ENCODE measurements around the gene OVOL1.

The OVOL1 gene

DNA sequence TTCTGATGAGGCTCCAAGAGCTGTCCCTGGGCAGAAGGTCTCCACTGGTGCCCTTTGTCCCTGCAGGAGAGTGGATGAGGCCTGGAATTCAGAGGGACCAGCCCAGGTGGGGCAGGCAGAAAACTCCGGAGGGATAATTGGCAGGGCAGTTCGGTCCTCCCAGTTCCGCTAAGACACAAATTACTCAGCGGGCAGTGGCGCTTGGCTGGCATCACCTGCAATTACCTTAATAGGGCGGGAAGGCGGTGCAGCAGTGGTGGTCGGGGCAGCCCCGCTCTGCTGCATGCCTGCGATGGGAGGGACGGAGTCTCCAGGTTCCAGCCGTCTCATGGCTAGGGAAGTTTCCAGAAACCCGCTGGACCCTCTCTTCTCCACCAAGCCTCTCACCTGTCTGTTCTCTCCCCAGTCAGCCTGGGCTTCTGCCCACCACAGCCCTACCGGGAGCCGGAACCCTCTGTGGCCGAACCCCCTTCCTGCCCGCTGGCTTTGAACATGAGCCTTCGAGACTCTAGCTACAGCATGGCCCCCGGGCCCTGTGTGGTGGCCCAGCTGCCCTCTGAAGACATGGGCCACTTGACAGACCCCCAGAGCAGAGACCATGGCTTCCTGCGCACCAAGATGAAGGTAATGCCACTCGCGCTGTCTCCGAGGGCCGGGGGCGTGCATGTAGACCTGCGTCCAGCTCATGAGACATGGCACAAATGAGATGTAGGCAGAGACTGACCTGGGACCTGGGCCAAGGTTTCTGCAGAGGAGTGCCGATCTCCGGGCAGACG lies 7.0 kb downstream of the OVOL1 start:
- H3K4me1 ChIP-seq: peaks cover 0 to 23% (median 0%) of the 10 kb centered on the region in 4 donors
- no peak overlapping the region for H3K27ac ChIP-seq
- H3K4me3 ChIP-seq: no peak overlapping the region
- H3K36me3 ChIP-seq: peaks cover 0 to 12% (median 0%) of the 10 kb centered on the region in 3 donors
- DNase-seq: no peak
- TF ChIP-seq, protein P1, sequence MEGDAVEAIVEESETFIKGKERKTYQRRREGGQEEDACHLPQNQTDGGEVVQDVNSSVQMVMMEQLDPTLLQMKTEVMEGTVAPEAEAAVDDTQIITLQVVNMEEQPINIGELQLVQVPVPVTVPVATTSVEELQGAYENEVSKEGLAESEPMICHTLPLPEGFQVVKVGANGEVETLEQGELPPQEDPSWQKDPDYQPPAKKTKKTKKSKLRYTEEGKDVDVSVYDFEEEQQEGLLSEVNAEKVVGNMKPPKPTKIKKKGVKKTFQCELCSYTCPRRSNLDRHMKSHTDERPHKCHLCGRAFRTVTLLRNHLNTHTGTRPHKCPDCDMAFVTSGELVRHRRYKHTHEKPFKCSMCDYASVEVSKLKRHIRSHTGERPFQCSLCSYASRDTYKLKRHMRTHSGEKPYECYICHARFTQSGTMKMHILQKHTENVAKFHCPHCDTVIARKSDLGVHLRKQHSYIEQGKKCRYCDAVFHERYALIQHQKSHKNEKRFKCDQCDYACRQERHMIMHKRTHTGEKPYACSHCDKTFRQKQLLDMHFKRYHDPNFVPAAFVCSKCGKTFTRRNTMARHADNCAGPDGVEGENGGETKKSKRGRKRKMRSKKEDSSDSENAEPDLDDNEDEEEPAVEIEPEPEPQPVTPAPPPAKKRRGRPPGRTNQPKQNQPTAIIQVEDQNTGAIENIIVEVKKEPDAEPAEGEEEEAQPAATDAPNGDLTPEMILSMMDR (IDR thresholded peaks at IDR 0.05): no peak
- no peaks in the 10 kb centered on the region for H3K9me3 ChIP-seq
- peaks cover 0 to 83% of the 10 kb centered on the region in 2 donors for H3K27me3 ChIP-seq
- intact Hi-C loops (cut with DNase I; ENCODE audit: low total_unique reads): no loop called here

DNA sequence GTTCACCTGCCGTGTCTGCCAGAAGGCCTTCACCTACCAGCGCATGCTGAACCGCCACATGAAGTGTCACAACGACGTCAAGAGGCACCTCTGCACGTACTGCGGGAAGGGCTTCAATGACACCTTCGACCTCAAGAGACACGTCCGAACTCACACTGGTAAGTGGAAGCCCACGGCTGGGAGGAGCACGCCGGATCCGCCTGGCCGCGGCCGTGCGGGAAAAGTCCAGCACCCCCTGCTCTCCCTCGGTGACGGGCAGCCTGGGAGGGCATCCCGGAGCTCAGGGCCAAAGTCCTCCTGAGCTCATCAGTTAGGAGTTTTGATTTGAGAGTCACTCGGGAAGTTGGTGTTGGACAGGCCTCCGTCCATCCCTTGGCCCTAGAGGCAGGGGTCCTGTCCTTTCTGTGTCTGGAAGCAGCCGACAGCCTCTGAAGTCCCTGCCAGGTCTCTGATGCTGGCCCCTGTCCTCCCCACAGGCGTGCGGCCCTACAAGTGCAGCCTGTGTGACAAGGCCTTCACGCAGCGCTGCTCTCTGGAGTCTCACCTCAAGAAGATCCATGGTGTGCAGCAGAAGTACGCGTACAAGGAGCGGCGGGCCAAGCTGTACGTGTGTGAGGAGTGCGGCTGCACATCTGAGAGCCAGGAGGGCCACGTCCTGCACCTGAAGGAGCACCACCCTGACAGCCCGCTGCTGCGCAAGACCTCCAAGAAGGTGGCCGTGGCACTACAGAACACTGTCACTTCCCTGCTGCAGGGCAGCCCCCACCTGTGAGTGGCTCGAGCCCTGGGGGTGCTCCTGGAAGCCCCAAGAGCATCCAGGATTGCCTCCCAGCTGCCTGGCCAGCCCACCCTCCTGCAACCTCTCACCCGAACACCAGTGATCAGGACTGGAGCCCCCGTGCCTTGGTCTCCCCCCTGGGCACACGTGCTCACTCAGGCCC lies 8.0 kb downstream of the OVOL1 start:
- Histone ChIP-seq H3K27me3 (peaks cover 0 to 85% of the 10 kb centered on the region in 2 donors), H3K4me1 (peaks cover 0 to 23% (median 0%) of the 10 kb centered on the region in 4 donors), H3K4me3 (no peak overlapping the region), H3K36me3 (peaks cover 0 to 12% (median 0%) of the 10 kb centered on the region in 3 donors), H3K9me3 (no peaks in the 10 kb centered on the region), H3K27ac (no peak overlapping the region)
- intact Hi-C loops (cut with DNase I; ENCODE audit: low total_unique reads): no loop called here
- TF ChIP-seq, protein P1 (IDR thresholded peaks at IDR 0.05): no peak
- DNase-seq: no peak

DNA sequence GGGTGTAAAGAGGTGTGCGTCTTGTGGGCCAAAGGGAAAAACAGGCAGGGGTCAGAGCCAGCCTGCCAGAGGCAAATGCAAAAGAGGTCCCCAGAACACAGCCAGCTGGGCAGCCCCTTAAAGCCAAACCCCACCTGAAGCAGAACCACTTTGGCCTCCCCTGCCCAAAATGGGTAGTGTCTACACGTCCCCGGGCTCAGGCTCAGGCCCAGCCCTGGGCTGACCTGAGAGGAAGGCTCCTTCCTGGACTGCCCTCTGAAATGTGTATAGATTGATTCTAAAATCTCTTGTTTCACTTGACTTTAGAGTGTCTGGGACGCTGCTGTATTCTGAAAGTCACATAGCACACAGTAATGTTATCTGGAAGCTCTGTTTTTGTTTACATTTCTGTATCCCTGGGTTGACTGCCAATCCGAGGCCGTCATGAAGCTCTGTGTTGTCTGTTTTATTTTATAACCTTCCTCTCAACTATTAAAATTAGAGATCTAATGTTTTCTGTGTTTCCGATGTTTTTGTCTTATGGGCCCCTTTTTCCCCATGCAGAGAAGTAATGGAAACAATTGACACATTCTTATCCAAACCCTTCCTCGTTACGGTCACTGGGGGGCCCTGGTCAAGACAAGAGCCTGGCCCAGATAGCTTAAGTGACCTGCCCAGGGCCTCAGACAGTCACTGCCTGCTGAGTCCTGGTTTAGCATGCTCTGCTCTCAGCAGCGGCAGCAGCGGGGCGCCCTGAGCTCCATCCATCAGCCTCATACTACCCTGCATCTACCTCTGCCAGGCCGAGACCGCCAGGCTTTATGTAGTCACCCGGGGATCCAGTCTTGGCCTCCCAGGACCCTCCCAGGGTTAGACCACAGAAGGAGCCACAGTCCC lies 10.1 kb downstream of the OVOL1 start:
- Histone ChIP-seq H3K9me3 (no peaks in the 10 kb centered on the region), H3K4me3 (no peak overlapping the region), H3K36me3 (peaks cover 0 to 12% (median 0%) of the 10 kb centered on the region in 3 donors), H3K4me1 (peaks cover 0 to 12% (median 0%) of the 10 kb centered on the region in 4 donors), H3K27ac (no peak overlapping the region), H3K27me3 (peaks cover 0 to 89% of the 10 kb centered on the region in 2 donors)
- DNase-seq: no peak
- intact Hi-C loops (cut with DNase I; ENCODE audit: low total_unique reads): no loop called here
- TF ChIP-seq, protein P1 (IDR thresholded peaks at IDR 0.05): no peak

DNA sequence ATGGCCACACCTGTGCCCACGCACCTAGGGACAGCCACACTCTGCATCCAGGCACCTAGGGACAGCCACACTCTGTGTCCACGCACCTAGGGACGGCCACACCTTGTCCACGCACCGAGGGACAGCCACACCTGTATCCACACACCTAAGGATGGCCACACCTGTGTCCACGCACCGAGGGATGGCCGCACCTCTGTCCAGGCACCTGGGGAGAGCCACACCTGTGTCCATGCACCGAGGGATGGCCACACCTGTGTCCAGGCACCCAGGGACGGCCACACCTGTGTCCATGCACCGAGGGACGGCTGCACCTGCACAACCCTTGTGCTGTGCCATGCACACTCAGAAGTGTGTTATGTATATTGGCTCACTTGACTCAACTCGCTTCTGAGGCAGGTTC lies 10.8 kb downstream of the OVOL1 start:
- H3K27ac ChIP-seq: no peak overlapping the region
- no peak for DNase-seq
- no peak overlapping the region for H3K4me3 ChIP-seq
- H3K9me3 ChIP-seq: no peaks in the 10 kb centered on the region
- peaks cover 0 to 8% (median 0%) of the 10 kb centered on the region in 4 donors for H3K4me1 ChIP-seq
- intact Hi-C loops (cut with DNase I; ENCODE audit: low total_unique reads): no loop called here
- TF ChIP-seq, protein P1 (IDR thresholded peaks at IDR 0.05): no peak
- H3K36me3 ChIP-seq: peaks cover 0 to 12% (median 0%) of the 10 kb centered on the region in 3 donors
- H3K27me3 ChIP-seq: peaks cover 0 to 91% of the 10 kb centered on the region in 2 donors

DNA sequence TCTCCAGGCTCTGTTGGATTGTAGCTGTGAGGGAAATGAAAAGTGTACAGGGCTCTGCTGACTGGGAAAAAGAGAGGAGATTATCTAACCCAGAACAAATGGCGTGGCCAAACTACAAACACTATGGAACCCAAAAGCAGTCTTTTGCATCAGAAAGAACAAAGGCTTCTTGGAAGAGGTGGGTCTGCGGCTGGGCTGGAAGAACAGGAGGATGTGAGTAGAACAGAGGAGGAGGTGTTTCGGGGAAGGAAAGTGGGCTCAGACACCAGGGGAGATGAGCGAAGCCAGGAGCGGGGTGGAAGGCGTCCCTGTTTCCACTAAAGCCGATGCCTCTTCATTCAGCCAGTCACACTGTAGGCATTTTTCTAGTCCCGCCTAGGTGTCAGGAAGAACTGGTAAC lies 12.0 kb downstream of the OVOL1 start:
- H3K9me3 ChIP-seq: no peaks in the 10 kb centered on the region
- H3K4me3 ChIP-seq: no peak overlapping the region
- H3K36me3 ChIP-seq: peaks cover 0 to 12% (median 0%) of the 10 kb centered on the region in 3 donors
- TF ChIP-seq, protein P1 (IDR thresholded peaks at IDR 0.05): no peak
- H3K27ac ChIP-seq: no peak overlapping the region
- DNase-seq: no peak
- no peaks in the 10 kb centered on the region for H3K4me1 ChIP-seq
- intact Hi-C loops (cut with DNase I; ENCODE audit: low total_unique reads): no loop called here
- H3K27me3 ChIP-seq: peaks cover 0 to 95% of the 10 kb centered on the region in 2 donors

All from tibial artery (tissue), 4 donors.